BLaER1 treated with 17β-estradiol and CSF1 and Interleukin-3, amounts not matched to agents 10 nM and 100 nM (cell line): Measurements from ENCODE around the gene SPAG16.
"Not testable (repeated sequence)": the region's sequence is repeated elsewhere in the genome, so short reads cannot be mapped to it uniquely, and the experiment has no call there.

Source experiments
- H3K27ac ChIP-seq, 11 experiments: shearing (Covaris generic); formaldehyde crosslinking; 2 replicates each; pipeline ENCODE4 v1.8.1; 2022
- H3K27me3 ChIP-seq, 11 experiments: shearing (Covaris generic); formaldehyde crosslinking; 2 replicates each; pipeline ENCODE4 v1.8.1; 2022
- H3K36me3 ChIP-seq, 11 experiments: shearing (Covaris generic); formaldehyde crosslinking; 2 replicates each; pipeline ENCODE4 v1.8.1; 2022
- H3K4me1 ChIP-seq, 10 experiments: shearing (Covaris generic); formaldehyde crosslinking; 2 replicates each; pipeline ENCODE4 v1.8.1; 2022
- H3K4me2 ChIP-seq, 11 experiments: shearing (Covaris generic); formaldehyde crosslinking; 2 replicates each; pipeline ENCODE4 v1.8.1; 2022
- H3K4me3 ChIP-seq, 10 experiments: shearing (Covaris generic); formaldehyde crosslinking; 2 replicates each; pipeline ENCODE4 v1.8.1; 2022
- H3K9ac ChIP-seq, 11 experiments: shearing (Covaris generic); formaldehyde crosslinking; 2 replicates each; pipeline ENCODE4 v1.8.1; 2022
- H3K9me3 ChIP-seq, 11 experiments: shearing (Covaris generic); formaldehyde crosslinking; replicated peaks in 1 of 11; 2 replicates each; pipeline ENCODE4 v1.8.1; 2022
- H4K20me1 ChIP-seq, 11 experiments: shearing (Covaris generic); formaldehyde crosslinking; 2 replicates each; pipeline ENCODE4 v1.8.1; 2022
- Cebpa-rat ChIP-seq, 11 experiments: shearing (Covaris generic); IDR thresholded peaks; 2 replicates each; pipeline ENCODE4 v1.8.1; 2022

SPAG16 gene

GRCh38 chr2:213995400-213996105, 711.3 kb downstream of the SPAG16 start:
- no peaks in the 10 kb centered on the region for H4K20me1 ChIP-seq
- H3K36me3 ChIP-seq: no peaks in the 10 kb centered on the region
- no peaks in the 10 kb centered on the region for H3K27me3 ChIP-seq
- no peak overlapping the region for H3K27ac ChIP-seq
- peaks cover 0 to 6% (median 0%) of the 10 kb centered on the region in 11 experiments; a peak in 2 of 22 replicates for H3K9me3 ChIP-seq
- no peak overlapping the region for H3K4me3 ChIP-seq
- no peak overlapping the region for H3K4me2 ChIP-seq
- no peak overlapping the region for H3K9ac ChIP-seq
- H3K4me1 ChIP-seq: no peaks in the 10 kb centered on the region
- TF ChIP-seq Cebpa-rat (IDR thresholded peaks at IDR 0.05): no peak

- not testable (repeated sequence) for H3K36me3 ChIP-seq, H3K9ac ChIP-seq, H4K20me1 ChIP-seq, H3K9me3 ChIP-seq, H3K4me2 ChIP-seq, H3K27me3 ChIP-seq, H3K4me3 ChIP-seq, H3K27ac ChIP-seq, H3K4me1 ChIP-seq
Observed at GRCh38 chr2:213998976-213999375, 714.7 kb downstream of the SPAG16 start.

GRCh38 chr2:214004463-214004862, 720.2 kb downstream of the SPAG16 start:
- Histone ChIP-seq H3K4me2 (no peak overlapping the region), H4K20me1 (no peaks in the 10 kb centered on the region), H3K4me1 (no peaks in the 10 kb centered on the region), H3K27ac (no peak overlapping the region), H3K4me3 (no peak overlapping the region), H3K9ac (no peak overlapping the region), H3K36me3 (no peaks in the 10 kb centered on the region), H3K27me3 (no peaks in the 10 kb centered on the region), H3K9me3 (0 out of 22 replicates have a peak, but pooled peaks cover 0 to 1% (median 0%) of the 10 kb centered on the region in 11 experiments)
- TF ChIP-seq Cebpa-rat (IDR thresholded peaks at IDR 0.05): no peak

DNA sequence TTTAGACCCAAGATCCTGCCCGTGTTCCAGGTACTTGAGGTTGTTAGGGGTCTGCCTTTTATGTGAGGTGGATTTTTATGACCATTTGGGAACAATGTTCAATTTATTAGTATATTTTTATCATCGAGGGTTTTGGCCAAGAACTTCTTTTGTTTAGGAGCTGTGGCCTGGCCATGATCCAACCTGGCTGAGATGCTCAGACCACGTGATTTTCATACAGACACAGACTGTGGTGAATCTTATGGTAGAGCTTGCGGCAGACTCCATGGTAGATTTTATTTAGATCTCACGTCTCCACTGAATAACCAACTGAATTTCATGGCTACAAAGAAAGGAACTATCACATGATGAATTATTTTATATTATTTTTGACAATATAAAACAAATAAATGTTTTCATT, 721.1 kb downstream of the SPAG16 start:
- Histone ChIP-seq H3K27ac (no peak overlapping the region), H3K27me3 (no peaks in the 10 kb centered on the region), H3K36me3 (no peaks in the 10 kb centered on the region), H3K9me3 (no peaks in the 10 kb centered on the region), H3K9ac (no peak overlapping the region), H3K4me1 (no peaks in the 10 kb centered on the region), H4K20me1 (no peaks in the 10 kb centered on the region), H3K4me2 (no peak overlapping the region), H3K4me3 (no peak overlapping the region)
- TF ChIP-seq Cebpa-rat (IDR thresholded peaks at IDR 0.05): no peak

- Histone ChIP-seq H3K4me2 (no peak overlapping the region), H3K36me3 (no peaks in the 10 kb centered on the region), H3K27me3 (no peaks in the 10 kb centered on the region), H3K9ac (no peak overlapping the region), H3K4me1 (no peaks in the 10 kb centered on the region), H3K27ac (no peak overlapping the region), H3K9me3 (no peaks in the 10 kb centered on the region), H3K4me3 (no peak overlapping the region), H4K20me1 (no peaks in the 10 kb centered on the region)
- no peak for TF ChIP-seq Cebpa-rat (IDR thresholded peaks at IDR 0.05)
Observed at GRCh38 chr2:214006601-214007000, 722.3 kb downstream of the SPAG16 start.

GRCh38 chr2:214011676-214012075, 727.4 kb downstream of the SPAG16 start:
- no peak overlapping the region for H3K27ac ChIP-seq
- no peak overlapping the region for H3K4me2 ChIP-seq
- H3K4me1 ChIP-seq: no peaks in the 10 kb centered on the region
- no peak overlapping the region for H3K4me3 ChIP-seq
- TF ChIP-seq Cebpa-rat (IDR thresholded peaks at IDR 0.05): no peak
- no peak overlapping the region for H3K9ac ChIP-seq
- no peaks in the 10 kb centered on the region for H3K9me3 ChIP-seq
- no peaks in the 10 kb centered on the region for H3K27me3 ChIP-seq
- H3K36me3 ChIP-seq: no peaks in the 10 kb centered on the region
- H4K20me1 ChIP-seq: no peaks in the 10 kb centered on the region

DNA sequence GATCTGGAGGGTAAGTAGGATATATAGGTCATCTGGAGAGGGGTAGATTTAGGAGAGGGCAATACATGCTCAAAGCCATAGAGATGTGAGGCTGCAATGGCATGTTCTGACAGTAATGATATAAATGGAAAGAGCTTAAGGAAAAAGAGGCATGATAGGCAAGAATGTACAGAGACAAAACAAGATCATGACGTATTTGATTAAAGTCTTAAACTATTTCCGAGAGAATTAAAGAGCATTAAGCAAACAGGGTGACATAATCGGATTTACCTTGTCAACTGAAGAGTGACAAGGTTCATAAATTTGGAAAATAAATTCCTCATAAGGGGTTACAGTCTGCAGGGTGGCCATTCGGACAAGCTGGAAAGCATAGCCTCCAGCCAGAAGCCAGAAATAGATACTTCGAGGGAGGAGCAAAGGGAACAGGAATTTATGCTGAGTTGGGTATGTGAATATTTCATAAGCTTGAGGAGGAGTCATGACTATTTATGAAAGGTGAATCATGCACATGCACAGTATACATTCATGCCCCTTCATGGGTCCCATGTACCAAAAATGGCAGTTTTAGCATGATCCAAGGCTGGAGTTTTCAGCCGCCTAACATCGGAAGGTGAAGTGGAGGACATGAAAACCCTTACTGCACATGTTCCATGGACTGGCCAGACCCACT, 730.4 kb downstream of the SPAG16 start:
- H3K4me1 ChIP-seq: peaks cover 0 to 13% (median 0%) of the 10 kb centered on the region in 10 experiments; a peak in 6 of 20 replicates
- no peak overlapping the region for H3K9ac ChIP-seq
- H3K4me3 ChIP-seq: no peak overlapping the region
- no peaks in the 10 kb centered on the region for H3K36me3 ChIP-seq
- no peaks in the 10 kb centered on the region for H4K20me1 ChIP-seq
- H3K27ac ChIP-seq: no peak overlapping the region
- TF ChIP-seq Cebpa-rat (IDR thresholded peaks at IDR 0.05): no peak
- H3K27me3 ChIP-seq: no peaks in the 10 kb centered on the region
- H3K9me3 ChIP-seq: no peaks in the 10 kb centered on the region
- H3K4me2 ChIP-seq: no peak overlapping the region

- H3K36me3 ChIP-seq: no peaks in the 10 kb centered on the region
- H3K27me3 ChIP-seq: no peaks in the 10 kb centered on the region
- H3K4me2 ChIP-seq: peak overlapping the region in 4 of 11 experiments; percentile 28 to 47 (median 41); a peak in 7 of 22 replicates
- H3K27ac ChIP-seq: peak overlapping the region in 3 of 11 experiments; percentile 23 to 51 (median 47); a peak in 4 of 22 replicates
- no peaks in the 10 kb centered on the region for H4K20me1 ChIP-seq
- H3K4me3 ChIP-seq: no peak overlapping the region
- H3K9me3 ChIP-seq: 0 out of 22 replicates have a peak, but pooled peaks cover 0 to 3% (median 0%) of the 10 kb centered on the region in 11 experiments
- no peak overlapping the region for H3K9ac ChIP-seq
- peaks cover 0 to 18% (median 0%) of the 10 kb centered on the region in 10 experiments; a peak in 6 of 20 replicates for H3K4me1 ChIP-seq
- no peak for TF ChIP-seq Cebpa-rat (IDR thresholded peaks at IDR 0.05)
Observed at GRCh38 chr2:214019229-214019972, 735.1 kb downstream of the SPAG16 start.

GRCh38 chr2:214019973-214020345, 735.7 kb downstream of the SPAG16 start:
- Histone ChIP-seq H3K9ac (no peak overlapping the region), H3K4me1 (peaks cover 0 to 18% (median 0%) of the 10 kb centered on the region in 10 experiments; a peak in 6 of 20 replicates), H3K4me2 (peak overlapping the region in 4 of 11 experiments; percentile 28 to 47 (median 41); a peak in 6 of 22 replicates), H3K27ac (peak overlapping the region in 2 of 11 experiments; percentile 47 to 51; a peak in 3 of 22 replicates), H4K20me1 (no peaks in the 10 kb centered on the region), H3K4me3 (no peak overlapping the region), H3K36me3 (no peaks in the 10 kb centered on the region), H3K27me3 (no peaks in the 10 kb centered on the region), H3K9me3 (0 out of 22 replicates have a peak, but pooled peaks cover 0 to 3% (median 0%) of the 10 kb centered on the region in 11 experiments)
- TF ChIP-seq Cebpa-rat (IDR thresholded peaks at IDR 0.05): peak in 8 of 11 experiments; percentile 27 to 75 (median 60); a peak in 11 of 22 replicates
